EL (cell line): ENCODE results near the gene CNTN2.

Experiments
- DNase-seq: peaks from one replicate; pipeline ENCODE4 v3.0.0-alpha.2; 2016

Gene CNTN2

DNA sequence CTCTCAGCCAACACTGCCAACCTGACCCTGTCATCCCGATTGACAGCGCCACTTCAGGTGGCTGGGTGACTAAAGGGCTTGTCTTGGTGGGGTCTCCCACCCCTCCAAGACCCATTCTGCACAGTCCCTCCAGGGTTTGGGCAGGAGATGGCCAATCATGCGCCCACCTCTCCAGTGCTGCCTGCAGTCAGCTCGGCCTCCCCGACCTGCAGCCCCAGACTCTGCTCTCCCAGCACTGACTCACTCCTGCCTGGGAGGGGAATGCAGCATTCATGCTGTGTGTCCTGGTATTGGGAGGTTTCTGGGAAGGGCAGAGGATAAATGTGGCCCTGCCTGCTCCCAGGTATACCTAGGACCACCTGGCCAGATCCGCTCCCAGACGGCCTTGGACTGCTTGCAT is 31.5 kb downstream of the CNTN2 start:
- no peak for DNase-seq

DNA sequence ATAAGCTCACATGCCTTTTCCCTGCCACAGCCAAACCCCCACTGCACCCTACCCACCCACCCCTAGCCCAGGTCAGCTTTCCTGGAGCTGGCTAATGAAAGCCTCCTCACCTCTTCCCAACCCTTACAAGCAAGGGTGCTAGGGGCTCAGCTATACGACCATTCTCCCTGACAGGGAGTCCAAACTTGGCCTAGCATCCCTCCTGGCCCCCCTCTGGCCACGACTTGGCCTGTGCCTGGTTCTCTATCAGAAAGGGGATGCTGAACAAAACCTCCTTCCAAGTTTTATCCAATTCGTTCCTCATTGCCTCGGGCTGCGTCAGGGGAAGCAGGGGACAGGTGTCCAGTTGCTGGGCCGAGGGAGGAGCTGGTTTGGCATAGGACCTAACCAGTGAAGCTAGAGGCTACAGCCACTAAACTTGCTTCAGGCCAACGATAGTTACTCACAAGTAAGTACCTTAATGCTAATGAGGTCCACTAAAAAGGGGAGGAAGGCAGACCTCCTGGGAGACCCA is 32.7 kb downstream of the CNTN2 start:
- no peak for DNase-seq

- no peak for DNase-seq
Observed at GRCh38 chr1:205076245-205076761, 33.3 kb downstream of the CNTN2 start.

DNA sequence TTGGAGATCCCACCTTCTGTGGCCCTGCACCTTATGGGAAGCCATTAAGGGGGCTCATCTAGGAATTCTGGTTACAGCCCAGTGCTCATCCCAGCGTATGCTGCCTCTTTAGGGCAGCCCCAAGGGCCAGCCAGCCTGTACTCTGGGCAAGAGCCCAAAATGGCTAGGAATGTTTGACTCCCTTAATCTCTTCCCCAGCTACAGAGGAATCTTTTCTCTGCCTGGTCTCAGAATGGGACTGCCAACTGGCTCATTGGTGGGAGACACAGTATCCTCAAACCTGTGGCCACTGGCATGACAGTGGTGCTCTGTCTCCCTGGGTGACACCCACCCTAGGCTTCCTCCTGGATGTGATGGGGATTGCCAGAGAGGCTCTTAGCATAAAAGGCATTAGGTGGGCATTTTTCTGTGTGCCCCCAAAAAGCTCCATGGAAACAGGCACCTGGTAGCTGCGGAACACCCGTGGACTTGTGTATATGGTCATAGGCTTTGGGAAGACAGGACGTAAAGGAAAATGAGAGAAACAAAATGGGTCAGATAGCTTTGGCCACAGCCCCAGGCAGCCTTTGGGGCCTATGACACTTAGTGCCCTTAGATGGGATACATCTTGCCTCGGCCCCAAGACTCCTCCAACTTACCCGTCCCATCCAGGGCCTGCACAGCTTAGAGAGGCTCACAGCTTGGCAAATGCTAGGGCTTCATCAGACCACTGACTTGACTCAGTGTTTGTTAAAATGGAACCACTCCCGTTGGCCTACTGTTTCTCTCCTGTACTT is 34.3 kb downstream of the CNTN2 start:
- no peak for DNase-seq

- no peak for DNase-seq
Observed at GRCh38 chr1:205077934-205078311, 34.9 kb downstream of the CNTN2 start.

DNA sequence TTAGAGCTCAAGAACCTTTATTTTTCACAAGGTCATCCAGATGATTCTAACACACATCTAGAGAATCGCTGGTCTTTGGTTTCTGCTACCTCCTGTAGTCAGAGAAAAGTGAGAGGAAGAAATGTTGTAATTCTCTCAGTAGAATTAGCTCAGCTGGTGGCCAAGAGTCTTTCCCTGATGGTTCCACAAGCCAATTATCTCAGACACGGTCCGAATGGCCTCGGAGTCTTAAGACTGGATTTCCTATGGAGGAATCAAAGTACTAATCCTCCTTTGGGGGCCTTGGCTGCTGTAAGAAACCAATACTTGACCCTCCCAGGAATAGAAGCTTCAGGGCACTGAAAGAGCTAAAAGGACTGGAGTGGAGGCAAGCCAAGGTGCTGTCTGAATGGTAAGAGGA is 39.4 kb downstream of the CNTN2 start:
- DNase-seq: no peak

DNA sequence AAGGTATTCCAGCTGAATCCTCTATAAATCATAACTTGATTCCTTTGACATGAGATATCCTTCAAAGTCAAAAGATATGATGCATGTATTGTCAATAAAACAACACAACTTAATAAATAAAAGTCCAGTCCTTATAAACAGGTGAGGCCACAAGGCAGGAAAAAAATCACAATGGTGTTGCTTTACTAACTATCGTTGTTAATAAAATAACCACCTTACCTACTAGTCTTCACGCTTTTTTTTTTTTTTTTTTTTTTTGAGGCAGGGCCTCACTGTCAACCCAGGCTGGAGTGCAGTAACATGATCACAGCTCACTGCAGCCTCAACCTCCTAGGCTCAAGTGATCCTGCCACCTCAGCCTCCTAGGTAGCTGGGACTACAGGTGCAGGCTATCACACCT is 41.3 kb downstream of the CNTN2 start, which contains the start of gene TMEM81:
TSS of gene TMEM81 (minus strand) at position 101 of the 400 bp plus-strand sequence. CDS start 140 bp downstream, outside the sequence.
- DNase-seq: no peak

- peak; percentile 58 for DNase-seq
Observed at GRCh38 chr1:205088341-205088740, 45.3 kb downstream of the CNTN2 start.

GRCh38 chr1:205091043-205091740 is 48.2 kb downstream of the CNTN2 start:
- DNase-seq: no peak

DNA sequence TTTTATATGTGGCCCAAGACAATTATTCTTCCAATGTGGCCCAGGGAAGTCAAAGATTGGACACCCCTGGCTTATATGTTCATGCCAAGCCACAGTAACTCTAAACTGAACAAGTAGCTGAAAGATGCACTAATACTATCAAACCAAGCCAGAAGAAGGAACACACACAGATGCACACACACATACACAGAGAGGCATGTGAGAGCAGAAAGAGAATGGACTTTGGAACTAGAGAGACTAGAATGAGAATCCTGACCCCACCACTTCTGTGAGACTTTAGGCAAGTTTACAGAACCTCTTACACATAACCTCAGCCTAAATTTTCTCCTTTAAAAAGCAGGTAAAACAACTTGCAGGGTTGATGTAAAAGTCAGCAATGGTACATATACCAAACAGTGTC is 52.4 kb downstream of the CNTN2 start:
- DNase-seq: no peak

GRCh38 chr1:205098242-205098641 is 55.2 kb downstream of the CNTN2 start:
- DNase-seq: no peak

DNA sequence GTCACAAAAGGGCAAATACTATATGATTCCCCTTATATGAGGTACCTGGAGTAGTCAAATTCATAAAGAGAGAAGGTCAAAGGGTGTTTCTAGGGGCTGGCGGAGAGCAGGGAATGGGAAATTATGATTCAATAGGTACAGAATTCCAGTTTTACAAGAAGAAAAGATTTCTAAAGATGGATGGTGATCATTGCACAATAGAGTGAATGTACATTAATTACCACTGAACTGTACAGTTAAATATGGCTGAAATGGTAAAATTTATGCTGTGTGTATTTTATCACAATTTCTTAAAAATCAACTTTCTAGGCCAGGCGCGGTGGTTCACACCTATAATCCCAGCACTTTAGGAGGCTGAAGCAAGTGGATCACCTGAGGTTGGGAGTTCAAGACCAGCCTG is 59.4 kb downstream of the CNTN2 start:
- no peak for DNase-seq

DNA sequence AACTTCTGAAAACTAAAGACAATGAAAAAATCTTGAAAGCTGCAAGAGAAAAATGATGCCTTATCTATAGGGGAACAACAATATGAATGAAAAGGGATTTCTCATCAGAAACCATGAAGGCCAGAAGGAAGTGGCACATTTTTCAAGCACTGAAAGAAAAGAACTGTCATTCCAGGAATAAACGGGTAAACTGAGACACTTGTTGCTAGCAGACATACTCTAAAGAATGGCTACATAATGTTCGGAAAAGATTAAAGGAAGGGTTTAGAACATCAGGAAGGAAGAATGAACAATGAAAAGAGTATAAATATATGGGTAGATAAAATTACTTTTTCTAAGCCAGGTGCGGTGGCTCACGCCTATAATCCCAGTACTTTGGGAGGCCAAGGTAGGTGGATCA is 64.3 kb downstream of the CNTN2 start:
- DNase-seq: no peak

DNA sequence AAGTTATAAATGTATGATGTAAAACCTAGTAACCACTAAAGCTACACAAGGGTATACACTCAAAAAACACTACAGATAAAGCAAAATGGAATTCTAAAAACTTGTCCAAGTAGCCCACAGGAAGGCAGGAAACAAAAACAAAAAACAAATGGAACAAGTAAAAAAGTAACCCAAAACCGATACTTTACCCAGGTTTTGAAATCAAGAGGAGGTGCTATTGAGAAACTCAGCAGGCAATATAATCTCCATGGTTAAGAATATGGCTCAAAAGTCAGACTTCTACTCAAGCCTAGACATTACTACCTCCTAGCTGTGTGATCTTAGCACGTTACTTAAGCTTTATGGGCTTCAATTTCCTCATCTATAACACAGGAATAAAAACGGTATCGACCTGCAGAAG is 65.5 kb downstream of the CNTN2 start:
- DNase-seq: no peak

GRCh38 chr1:205109269-205109668 is 66.3 kb downstream of the CNTN2 start:
- no peak for DNase-seq

DNA sequence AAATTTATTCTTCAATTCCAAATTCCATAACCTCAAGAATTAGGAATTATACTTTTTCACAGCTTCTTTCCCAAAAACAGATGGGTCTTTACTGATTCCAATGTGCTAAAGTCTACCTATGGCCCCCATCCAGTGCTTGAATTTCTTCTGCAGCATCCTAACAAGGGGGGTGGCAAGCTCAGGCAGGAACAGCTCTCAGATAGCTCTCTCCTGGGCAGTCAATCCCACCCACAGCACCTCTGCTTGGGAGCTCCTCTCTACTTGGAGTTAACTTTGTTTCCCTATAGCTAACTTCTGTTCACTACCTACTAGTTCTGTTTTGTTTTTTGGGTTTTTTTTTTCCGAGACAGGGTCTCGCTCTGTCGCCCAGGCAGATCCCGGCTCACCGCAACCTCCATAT is 66.7 kb downstream of the CNTN2 start:
- DNase-seq: no peak

DNA sequence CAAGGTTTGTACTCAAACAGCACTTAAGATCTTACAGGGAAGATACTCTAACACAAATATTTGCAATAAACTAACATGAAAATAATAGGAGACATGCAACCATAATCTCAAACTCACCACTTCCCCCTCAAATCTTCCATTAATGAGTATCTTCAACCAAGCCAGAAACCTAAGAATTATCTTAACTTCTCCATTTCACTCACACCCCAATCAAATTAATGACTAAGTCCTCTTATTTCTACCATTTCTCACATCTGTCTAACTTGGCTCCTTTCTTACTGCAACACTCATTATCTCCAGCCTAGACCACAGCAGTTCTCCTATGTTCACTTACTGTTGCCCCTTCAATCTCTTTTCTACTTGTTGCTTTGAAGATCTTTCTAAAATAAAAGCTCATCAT is 68.3 kb downstream of the CNTN2 start:
- no peak for DNase-seq

- DNase-seq: no peak
Observed at GRCh38 chr1:205118752-205119151, 75.7 kb downstream of the CNTN2 start.

DNA sequence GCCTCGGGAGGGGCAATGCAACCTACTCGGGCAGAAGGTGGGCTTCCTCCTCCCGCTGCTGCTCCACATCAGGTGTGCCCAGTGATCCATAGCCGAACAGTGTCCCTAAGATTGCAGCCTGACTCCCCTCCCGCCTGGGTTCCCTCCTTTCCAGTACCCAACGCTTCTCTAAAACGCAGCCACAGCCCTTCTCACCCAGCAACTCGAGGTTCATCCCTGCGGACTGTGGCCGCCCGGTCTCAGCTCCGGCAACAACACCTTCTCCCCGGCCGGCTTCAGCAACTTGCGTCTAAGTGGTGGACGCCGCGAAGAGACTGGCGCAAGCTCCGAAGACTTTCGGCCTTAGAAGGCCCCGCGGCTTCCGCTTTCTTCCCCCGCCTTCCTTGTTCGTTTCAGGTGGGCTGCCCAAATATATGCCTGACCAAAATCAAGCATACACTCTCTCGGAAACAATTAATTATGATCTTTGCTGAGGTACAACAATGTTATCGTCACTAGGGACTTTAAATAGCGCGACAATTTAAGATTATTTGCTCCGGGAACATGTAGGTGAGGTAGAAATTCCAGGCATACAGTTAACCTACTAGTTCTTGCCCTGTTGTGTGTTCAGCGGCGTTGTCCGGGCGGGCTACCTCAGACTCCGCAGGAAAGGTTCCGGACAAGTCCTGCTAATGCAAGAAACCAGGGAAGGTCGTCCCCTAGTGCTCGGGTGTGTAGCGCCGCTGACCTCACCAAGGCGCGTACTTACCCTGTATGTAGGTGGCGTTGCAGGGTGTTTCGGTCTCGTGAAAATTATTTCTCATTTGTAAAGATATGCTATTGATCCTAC is 78.9 kb downstream of the CNTN2 start, which contains the start of gene RBBP5:
TSS of gene RBBP5 (minus strand) at position 319 of the 829 bp plus-strand sequence. CDS start at position 214, 105 bp downstream.
- DNase-seq: peak; percentile 97

- DNase-seq: no peak
Observed at GRCh38 chr1:205122489-205122882, 79.5 kb downstream of the CNTN2 start.

GRCh38 chr1:205124726-205125125 is 81.7 kb downstream of the CNTN2 start:
- DNase-seq: no peak

DNA sequence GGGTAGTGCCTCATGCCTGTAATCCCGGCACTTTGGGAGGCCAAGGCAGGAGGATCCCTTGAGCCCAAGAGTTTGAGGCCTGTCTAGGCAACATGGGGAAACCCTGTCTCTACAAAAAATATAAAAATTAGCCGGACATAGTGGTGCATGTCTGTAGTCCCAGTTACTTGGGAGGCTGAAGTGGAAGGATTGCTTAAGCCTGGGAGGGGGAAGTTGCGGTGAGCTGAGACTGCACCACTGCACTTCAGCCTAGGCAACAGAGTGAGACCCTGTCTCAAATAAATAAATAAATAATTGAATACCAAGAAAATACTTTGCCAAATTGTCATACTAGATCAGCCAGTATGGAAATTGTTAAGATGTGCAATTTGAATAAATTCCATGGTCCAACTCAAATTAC is 84.6 kb downstream of the CNTN2 start:
- no peak for DNase-seq
